Natural killer cell (primary cell): Measurements from ENCODE around the gene CWF19L1. TPM values are rescaled to one million over a fixed set of nuclear protein-coding genes. Genes with fewer than 3 reads are reported as not detected.

Experiments
- ATAC-seq, 3 donors: fragments of 150-1000 bp in 2 of 3; fragments of 200-7000 bp in 1 of 3; cut with Tn5 transposase; 1 replicate in 1 of 3; 2 replicates in 2 of 3; pipeline ENCODE4 v1.10.0; 2021; ENCODE audit warnings: mild to moderate bottlenecking in 2 of 3, moderate library complexity in 2 of 3
- DNase-seq, 2 donors: peaks; one replicate each; pipeline versions ENCODE4 v3.0.0 to v3.0.0-alpha.2; 2013 to 2021; ENCODE audit warnings: mixed read lengths in 1 of 2
- H3K27ac ChIP-seq: one replicate; pipeline ENCODE4 v1.5.1; 2013; ENCODE audit warnings: mild to moderate bottlenecking, low read length
- H3K27me3 ChIP-seq: one replicate; pipeline ENCODE4 v1.6.1; 2013; ENCODE audit warnings: low read length; ENCODE audit not compliant: control insufficient read depth, insufficient read depth
- H3K36me3 ChIP-seq: one replicate; pipeline ENCODE4 v1.6.1; 2013; ENCODE audit warnings: low read length; ENCODE audit not compliant: control insufficient read depth, insufficient read depth
- H3K4me1 ChIP-seq: one replicate; pipeline ENCODE4 v1.6.1; 2013; ENCODE audit warnings: low read length; ENCODE audit not compliant: control insufficient read depth, insufficient read depth
- H3K4me3 ChIP-seq: one replicate; pipeline ENCODE4 v1.5.1; 2013; ENCODE audit warnings: low read length
- H3K9me3 ChIP-seq: one replicate; pipeline ENCODE4 v1.6.1; 2013; ENCODE audit warnings: low read length; ENCODE audit not compliant: control insufficient read depth, insufficient read depth
- H3K27ac Mint-ChIP-seq, 2 donors: one replicate each; pipeline ENCODE4 v1.8.0; 2022; ENCODE audit warnings: mild to moderate bottlenecking in 2 of 2, mixed read lengths in 2 of 2, moderate library complexity in 1 of 2
- H3K27me3 Mint-ChIP-seq, 2 donors: one replicate each; pipeline ENCODE4 v1.8.0; 2022; ENCODE audit warnings: low read depth in 2 of 2, mixed read lengths in 2 of 2
- H3K36me3 Mint-ChIP-seq: one replicate; pipeline ENCODE4 v1.8.0; 2022; ENCODE audit warnings: mixed read lengths
- H3K4me1 Mint-ChIP-seq, 2 donors: one replicate each; pipeline ENCODE4 v1.8.0; 2022; ENCODE audit warnings: mixed read lengths in 2 of 2
- H3K4me3 Mint-ChIP-seq: one replicate; pipeline ENCODE4 v1.8.0; 2022; ENCODE audit warnings: mild to moderate bottlenecking, moderate library complexity, mixed read lengths
- H3K9me3 Mint-ChIP-seq, 2 donors: one replicate each; pipeline ENCODE4 v1.8.0; 2022; ENCODE audit warnings: mixed read lengths in 2 of 2
- CTCF ChIP-seq: fragments of 200-600 bp; IDR thresholded peaks from one replicate; pipeline ENCODE4 v1.8.0; 2022; ENCODE audit warnings: antibody characterized with exemption
- WGBS: methylation state at CpG from one replicate; pipeline ENCODE4 v1.1.7; 2013; ENCODE audit warnings: missing lambda C conversion rate; ENCODE audit not compliant: insufficient coverage; 5-methylcytosine and 5-hydroxymethylcytosine counted together
- intact Hi-C: fragments of 100-400 bp; cut with micrococcal nuclease; formaldehyde crosslinking; loops from one replicate; pipeline ENCODE4 v1.14.2; 2022
- total RNA-seq, 4 donors: library from RNA; stranded (reverse); fragments of 120-200 nt in 1 of 4; gene quantifications; one replicate each; pipeline versions ENCODE4 v1.2.3 to v1.2.4, GENCODE V29; 2013 to 2022

CWF19L1 gene
- total RNA-seq, 3 donors from 2014 or later (not counting 1 experiment from before 2014, with no cell fraction given): 52.5 to 58.0 (median 54.8) TPM

DNA sequence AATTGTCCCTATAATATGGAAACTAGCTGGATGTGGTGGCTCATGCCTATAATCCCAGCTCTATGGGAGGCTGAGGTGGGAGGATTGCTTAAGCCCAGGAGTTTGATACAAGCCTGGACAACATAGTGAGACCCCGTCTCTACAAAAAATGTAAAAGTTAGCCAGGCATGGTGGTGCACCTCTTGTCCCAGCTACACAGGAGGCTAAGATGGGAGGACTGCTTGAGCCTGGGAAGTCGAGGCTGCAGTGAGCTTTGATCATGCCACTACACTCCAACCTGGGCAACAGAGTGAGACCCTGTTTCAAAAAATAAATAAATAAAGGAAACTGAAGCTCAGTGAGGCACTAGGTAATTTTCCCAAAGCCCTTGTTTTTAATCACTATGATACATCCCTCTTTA, 65.9 kb downstream of the CWF19L1 start:
- H3K27ac ChIP-seq: no peak overlapping the region
- intact Hi-C loops: no loop called here
- H3K27ac Mint-ChIP-seq: no peak overlapping the region
- DNase-seq (no peak), ATAC-seq (no peak)
- 100% methylated on average over 2 of the region's 2 CpGs for WGBS
- no peak for TF ChIP-seq CTCF
- peaks cover 83% of the 10 kb centered on the region for H3K36me3 ChIP-seq
- H3K4me3 ChIP-seq: no peak overlapping the region
- no peaks in the 10 kb centered on the region for H3K9me3 ChIP-seq
- no peaks in the 10 kb centered on the region for H3K27me3 Mint-ChIP-seq
- H3K27me3 ChIP-seq: no peaks in the 10 kb centered on the region
- no peak overlapping the region for H3K4me3 Mint-ChIP-seq
- peaks cover 16% of the 10 kb centered on the region for H3K36me3 Mint-ChIP-seq
- no peaks in the 10 kb centered on the region for H3K4me1 Mint-ChIP-seq
- H3K9me3 Mint-ChIP-seq: no peaks in the 10 kb centered on the region
- no peaks in the 10 kb centered on the region for H3K4me1 ChIP-seq

DNA sequence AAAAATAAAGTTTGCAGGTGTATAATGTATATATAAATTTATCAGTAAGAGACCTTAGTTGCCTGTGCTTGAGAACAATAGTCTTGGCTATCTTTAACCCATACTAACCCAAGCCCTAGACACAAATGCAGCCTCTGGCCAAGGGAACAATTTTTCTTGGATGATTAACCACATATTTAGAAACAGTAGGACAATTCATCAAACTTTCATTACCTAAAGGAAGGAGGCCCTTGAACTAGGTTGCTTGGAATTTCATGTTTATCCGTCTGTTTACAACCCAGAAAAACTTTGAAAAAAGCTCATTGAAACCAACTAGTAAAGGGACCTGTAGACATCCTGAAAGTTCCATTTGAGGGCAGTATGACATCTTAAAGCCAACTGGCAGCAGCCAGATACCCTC, 72.7 kb downstream of the CWF19L1 start:
- intact Hi-C loops: no loop called here
- no peak overlapping the region for H3K27ac Mint-ChIP-seq
- Histone ChIP-seq H3K27ac (no peak overlapping the region), H3K36me3 (peaks cover 56% of the 10 kb centered on the region), H3K9me3 (no peaks in the 10 kb centered on the region), H3K27me3 (no peaks in the 10 kb centered on the region), H3K4me1 (no peaks in the 10 kb centered on the region), H3K4me3 (no peak overlapping the region)
- H3K4me3 Mint-ChIP-seq: no peak overlapping the region
- no peak for TF ChIP-seq CTCF
- WGBS: 100% methylated on average over 1 of the region's 1 CpG
- H3K9me3 Mint-ChIP-seq: no peaks in the 10 kb centered on the region
- H3K27me3 Mint-ChIP-seq: no peaks in the 10 kb centered on the region
- ATAC-seq (no peak), DNase-seq (no peak)
- H3K36me3 Mint-ChIP-seq: peaks cover 23% of the 10 kb centered on the region
- H3K4me1 Mint-ChIP-seq: peaks cover 5 to 6% of the 10 kb centered on the region in 2 donors

DNA sequence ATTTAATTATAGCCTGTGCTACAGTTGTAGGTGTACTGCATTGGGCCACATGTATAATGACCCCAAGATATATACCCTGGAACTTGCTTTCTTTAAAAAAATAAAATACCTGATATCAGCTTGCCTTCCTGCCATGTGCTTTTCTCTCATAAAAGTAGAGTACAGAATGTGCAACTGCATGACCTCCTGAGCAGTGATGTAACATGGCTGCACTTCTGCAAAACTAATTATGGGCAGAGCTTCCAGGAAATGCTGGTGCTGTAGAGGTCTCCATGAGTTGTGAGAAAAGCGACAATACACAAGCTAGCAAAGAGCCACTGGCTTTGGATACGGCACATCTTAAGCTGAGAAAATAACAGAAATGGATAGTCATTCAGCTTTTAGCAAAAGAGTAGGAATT, 75.1 kb downstream of the CWF19L1 start:
- Histone ChIP-seq H3K4me3 (no peak overlapping the region), H3K36me3 (peaks cover 40% of the 10 kb centered on the region), H3K27ac (no peak overlapping the region), H3K4me1 (no peaks in the 10 kb centered on the region), H3K9me3 (no peaks in the 10 kb centered on the region), H3K27me3 (no peaks in the 10 kb centered on the region)
- no peaks in the 10 kb centered on the region for H3K27me3 Mint-ChIP-seq
- 93% methylated on average over 2 of the region's 2 CpGs for WGBS
- H3K36me3 Mint-ChIP-seq: peaks cover 23% of the 10 kb centered on the region
- DNase-seq (no peak), ATAC-seq (no peak)
- intact Hi-C loops: no loop called here
- no peaks in the 10 kb centered on the region for H3K9me3 Mint-ChIP-seq
- H3K27ac Mint-ChIP-seq: no peak overlapping the region
- no peak for TF ChIP-seq CTCF
- H3K4me3 Mint-ChIP-seq: no peak overlapping the region
- peaks cover 8 to 12% of the 10 kb centered on the region in 2 donors for H3K4me1 Mint-ChIP-seq
